Retinal pigment epithelial cell (primary cell): Measurements from ENCODE around the gene RBM26.

Experiments used
- DNase-seq: peaks from one replicate; pipeline ENCODE4 v3.0.0-alpha.2; 2010; ENCODE audit warnings: low read depth
- H3K4me3 ChIP-seq: 2 replicates; pipeline ENCODE4 v1.5.1; 2011; ENCODE audit warnings: mild to moderate bottlenecking, low read length, control low read depth, moderate library complexity
- CTCF ChIP-seq: conservative IDR thresholded peaks from 2 replicates; pipeline ENCODE4 v1.5.1; 2011; ENCODE audit warnings: low read depth, low read length, control low read depth, inconsistent platforms

The RBM26 gene

GRCh38 chr13:79346300-79346914 is 59.6 kb downstream of the RBM26 start:
- no peak for DNase-seq
- no peak overlapping the region for H3K4me3 ChIP-seq
- TF ChIP-seq CTCF, result no peak

GRCh38 chr13:79341202-79341601 is 64.9 kb downstream of the RBM26 start:
- TF ChIP-seq CTCF, result no peak
- DNase-seq, result no peak
- H3K4me3 ChIP-seq, result no peak overlapping the region

- no peak for DNase-seq
- H3K4me3 ChIP-seq, result no peak overlapping the region
- TF ChIP-seq CTCF, result no peak
These were observed 65.6 kb downstream of the RBM26 start for GRCh38 chr13:79340490-79340889.

GRCh38 chr13:79338343-79338742 is 67.7 kb downstream of the RBM26 start:
- no peak overlapping the region for H3K4me3 ChIP-seq
- DNase-seq, result no peak
- TF ChIP-seq CTCF, result no peak

GRCh38 chr13:79336966-79337365 is 69.1 kb downstream of the RBM26 start:
- no peak for DNase-seq
- H3K4me3 ChIP-seq, result no peak overlapping the region
- no peak for TF ChIP-seq CTCF

GRCh38 chr13:79328510-79328909 is 77.5 kb downstream of the RBM26 start:
- no peak for TF ChIP-seq CTCF
- DNase-seq, result no peak
- no peak overlapping the region for H3K4me3 ChIP-seq

GRCh38 chr13:79320433-79320832 is 85.6 kb downstream of the RBM26 start:
- DNase-seq, result no peak
- no peak overlapping the region for H3K4me3 ChIP-seq
- no peak for TF ChIP-seq CTCF
